Peyer's patch (tissue), 4 donors: Measurements from ENCODE around the gene LIPC.

Experiments
- CTCF ChIP-seq, 6 experiments: fragments of 450-650 bp in 4 of 6; fragments of 200-600 bp in 2 of 6; sonication (generic) in 1 of 6; IDR thresholded peaks; one replicate each; pipeline ENCODE4 v1.5.1; 2017 to 2019; ENCODE audit warnings: antibody characterized with exemption in 6 of 6, mild to moderate bottlenecking in 3 of 6, moderate library complexity in 1 of 6
- POLR2A ChIP-seq, 2 donors: fragments of 450-650 bp; IDR thresholded peaks; one replicate each; pipeline ENCODE4 v1.5.1; 2017; ENCODE audit warnings: antibody characterized with exemption in 2 of 2, mild to moderate bottlenecking in 2 of 2, moderate library complexity in 2 of 2

- TF ChIP-seq CTCF (IDR thresholded peaks at IDR 0.05) (no peak), POLR2A (IDR thresholded peaks at IDR 0.05) (no peak)
Observed at GRCh38 chr15:58384667-58385066, 47.1 kb upstream of the LIPC start.
